Neural cell (in vitro differentiated cells): Measurements from ENCODE around the gene EXOC6B. TPM values are rescaled to one million over a fixed set of nuclear protein-coding genes. Genes with fewer than 3 reads are reported as not detected.

Experiments
- H2AFZ ChIP-seq: fragments of 200-600, 300-800 bp; sonication (generic), shearing (Covaris generic); 2 replicates; pipeline ENCODE4 v1.6.0; 2014; ENCODE audit warnings: low read depth, mild to moderate bottlenecking, antibody characterized with exemption, low read length, moderate library complexity
- H3F3A ChIP-seq: fragments of 200-600 bp; shearing (Covaris generic); 2 replicates; pipeline ENCODE4 v1.6.1; 2016; ENCODE audit warnings: mild to moderate bottlenecking, moderate library complexity, mixed read lengths, antibody characterized with exemption, low read length; ENCODE audit not compliant: insufficient read depth, poor library complexity, severe bottlenecking
- H3K27ac ChIP-seq: fragments of 200-600, 300-800 bp; sonication (generic), shearing (Covaris generic); 2 replicates; pipeline ENCODE4 v1.5.1; 2014; ENCODE audit warnings: mild to moderate bottlenecking, low read length, moderate library complexity
- H3K27me3 ChIP-seq: fragments of 300-800, 200-600 bp; sonication (generic), shearing (Covaris generic); 2 replicates; pipeline ENCODE4 v1.6.0; 2014; ENCODE audit warnings: mild to moderate bottlenecking, low read depth, low read length, moderate library complexity; ENCODE audit not compliant: insufficient read depth
- H3K36me3 ChIP-seq: fragments of 300-800, 200-600 bp; sonication (generic), shearing (Covaris generic); 2 replicates; pipeline ENCODE4 v1.5.1; 2014; ENCODE audit warnings: mild to moderate bottlenecking, antibody characterized with exemption, low read length, moderate library complexity; ENCODE audit not compliant: insufficient read depth
- H3K4me2 ChIP-seq: fragments of 300-800, 200-600 bp; sonication (generic), shearing (Covaris generic); 2 replicates; pipeline ENCODE4 v1.6.0; 2014; ENCODE audit warnings: mild to moderate bottlenecking, low read length
- H3K4me3 ChIP-seq: fragments of 300-800, 200-600 bp; sonication (generic), shearing (Covaris generic); 2 replicates; pipeline ENCODE4 v1.5.1; 2014; ENCODE audit warnings: mild to moderate bottlenecking, low read length, moderate library complexity
- H3K79me2 ChIP-seq: fragments of 200-600 bp; shearing (Covaris generic); replicated peaks from 2 replicates; pipeline ENCODE4 v1.6.0; 2014; ENCODE audit warnings: mild to moderate bottlenecking, low read length, moderate library complexity; ENCODE audit not compliant: insufficient read depth
- H3K9ac ChIP-seq: fragments of 300-800, 200-600 bp; sonication (generic), shearing (Covaris generic); 2 replicates; pipeline ENCODE4 v1.6.1; 2016; ENCODE audit warnings: mild to moderate bottlenecking, low read length, mixed read lengths
- H3K9me2 ChIP-seq: fragments of 200-600 bp; shearing (Covaris generic); 2 replicates; pipeline ENCODE4 v1.6.1; 2016; ENCODE audit warnings: mild to moderate bottlenecking, low read length, mixed read lengths; ENCODE audit not compliant: insufficient read depth
- H3K9me3 ChIP-seq: fragments of 200-600, 300-800 bp; sonication (generic), shearing (Covaris generic); 2 replicates; pipeline ENCODE4 v1.6.1; 2016; ENCODE audit warnings: mild to moderate bottlenecking, mixed run types, low read length, moderate library complexity, mixed read lengths
- H4K20me1 ChIP-seq: fragments of 200-600 bp; shearing (Covaris generic); 2 replicates; pipeline ENCODE4 v1.6.1; 2016; ENCODE audit warnings: mild to moderate bottlenecking, mixed run types; ENCODE audit not compliant: insufficient read depth
- EP300 ChIP-seq: fragments of 450-650 bp; conservative IDR thresholded peaks from 2 replicates; pipeline ENCODE4 v1.6.1; 2014; ENCODE audit warnings: antibody characterized with exemption, mild to moderate bottlenecking, moderate library complexity; ENCODE audit not compliant: poor library complexity, severe bottlenecking
- EZH2 ChIP-seq: fragments of 200-600, 300-800 bp; shearing (Covaris generic), sonication (generic); IDR thresholded peaks from 2 replicates; pipeline ENCODE4 v1.6.1; 2014; ENCODE audit warnings: antibody characterized with exemption, low read length, borderline replicate concordance, mild to moderate bottlenecking; ENCODE audit not compliant: insufficient read depth, poor library complexity, severe bottlenecking
- MXI1 ChIP-seq: fragments of 450-650 bp; conservative IDR thresholded peaks from 2 replicates; pipeline ENCODE4 v1.6.1; 2014; ENCODE audit warnings: antibody characterized with exemption, mild to moderate bottlenecking; ENCODE audit not compliant: poor library complexity, severe bottlenecking
- POLR2AphosphoS5 ChIP-seq: IDR thresholded peaks from 2 replicates; pipeline ENCODE4 v1.6.1; 2012
- RAD21 ChIP-seq: fragments of 450-650 bp; conservative IDR thresholded peaks from 2 replicates; pipeline ENCODE4 v1.6.1; 2014; ENCODE audit warnings: antibody characterized with exemption, mild to moderate bottlenecking, moderate library complexity
- SMC3 ChIP-seq: fragments of 450-650 bp; conservative IDR thresholded peaks from 2 replicates; pipeline ENCODE4 v1.6.1; 2014; ENCODE audit warnings: antibody characterized with exemption, mild to moderate bottlenecking, moderate library complexity; ENCODE audit not compliant: poor library complexity
- TAF1 ChIP-seq: IDR thresholded peaks from 2 replicates; pipeline ENCODE4 v1.6.1; 2012; ENCODE audit warnings: low read depth
- polyA plus RNA-seq: library from polyadenylated mRNA; depleted of rRNA; stranded (reverse); fragments of >200 nt; gene quantifications from 2 replicates; pipeline ENCODE4 v1.2.3, GENCODE V29; 2014
- TF ChIP-seq, protein P1 (sequence below): IDR thresholded peaks from 2 replicates; pipeline ENCODE4 v1.6.1; 2012; ENCODE audit warnings: borderline replicate concordance
- TF ChIP-seq, protein P2 (sequence below): fragments of 450-650 bp; IDR thresholded peaks from 2 replicates; pipeline ENCODE4 v1.5.1; 2014; ENCODE audit warnings: antibody characterized with exemption, mild to moderate bottlenecking, moderate library complexity; ENCODE audit not compliant: poor library complexity, severe bottlenecking

EXOC6B gene
- polyA plus RNA-seq, 1 donor from 2014 or later = 23.4 TPM

DNA sequence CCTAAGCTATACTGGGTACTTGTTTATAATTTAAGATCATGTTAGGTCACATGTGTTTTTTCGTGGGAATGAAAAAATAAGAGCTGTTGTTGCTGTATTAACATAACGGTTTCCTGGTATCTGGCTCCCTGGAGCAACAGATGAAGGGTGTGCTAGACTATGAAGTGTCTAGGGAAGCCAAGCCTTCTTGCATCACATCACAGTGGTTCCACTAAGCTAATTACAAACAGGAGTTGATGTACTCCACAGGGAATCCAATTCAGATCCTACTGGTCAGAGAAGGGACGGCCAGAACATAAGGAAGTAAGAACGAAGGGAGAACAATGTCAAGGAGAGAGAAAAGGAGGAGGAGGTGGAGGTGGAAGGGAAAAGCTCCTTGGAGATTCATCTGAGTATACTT is 485.2 kb downstream of the EXOC6B start:
- H3K27me3 ChIP-seq = no peaks in the 10 kb centered on the region
- H4K20me1 ChIP-seq = no peaks in the 10 kb centered on the region
- H3F3A ChIP-seq = no peaks in the 10 kb centered on the region
- TF ChIP-seq MXI1 (no peak), TAF1 (no peak), EZH2 (no peak), SMC3 (no peak), EP300 (no peak), POLR2AphosphoS5 (no peak), RAD21 (no peak)
- TF ChIP-seq, protein P1, sequence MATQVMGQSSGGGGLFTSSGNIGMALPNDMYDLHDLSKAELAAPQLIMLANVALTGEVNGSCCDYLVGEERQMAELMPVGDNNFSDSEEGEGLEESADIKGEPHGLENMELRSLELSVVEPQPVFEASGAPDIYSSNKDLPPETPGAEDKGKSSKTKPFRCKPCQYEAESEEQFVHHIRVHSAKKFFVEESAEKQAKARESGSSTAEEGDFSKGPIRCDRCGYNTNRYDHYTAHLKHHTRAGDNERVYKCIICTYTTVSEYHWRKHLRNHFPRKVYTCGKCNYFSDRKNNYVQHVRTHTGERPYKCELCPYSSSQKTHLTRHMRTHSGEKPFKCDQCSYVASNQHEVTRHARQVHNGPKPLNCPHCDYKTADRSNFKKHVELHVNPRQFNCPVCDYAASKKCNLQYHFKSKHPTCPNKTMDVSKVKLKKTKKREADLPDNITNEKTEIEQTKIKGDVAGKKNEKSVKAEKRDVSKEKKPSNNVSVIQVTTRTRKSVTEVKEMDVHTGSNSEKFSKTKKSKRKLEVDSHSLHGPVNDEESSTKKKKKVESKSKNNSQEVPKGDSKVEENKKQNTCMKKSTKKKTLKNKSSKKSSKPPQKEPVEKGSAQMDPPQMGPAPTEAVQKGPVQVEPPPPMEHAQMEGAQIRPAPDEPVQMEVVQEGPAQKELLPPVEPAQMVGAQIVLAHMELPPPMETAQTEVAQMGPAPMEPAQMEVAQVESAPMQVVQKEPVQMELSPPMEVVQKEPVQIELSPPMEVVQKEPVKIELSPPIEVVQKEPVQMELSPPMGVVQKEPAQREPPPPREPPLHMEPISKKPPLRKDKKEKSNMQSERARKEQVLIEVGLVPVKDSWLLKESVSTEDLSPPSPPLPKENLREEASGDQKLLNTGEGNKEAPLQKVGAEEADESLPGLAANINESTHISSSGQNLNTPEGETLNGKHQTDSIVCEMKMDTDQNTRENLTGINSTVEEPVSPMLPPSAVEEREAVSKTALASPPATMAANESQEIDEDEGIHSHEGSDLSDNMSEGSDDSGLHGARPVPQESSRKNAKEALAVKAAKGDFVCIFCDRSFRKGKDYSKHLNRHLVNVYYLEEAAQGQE = no peak
- TF ChIP-seq, protein P2, sequence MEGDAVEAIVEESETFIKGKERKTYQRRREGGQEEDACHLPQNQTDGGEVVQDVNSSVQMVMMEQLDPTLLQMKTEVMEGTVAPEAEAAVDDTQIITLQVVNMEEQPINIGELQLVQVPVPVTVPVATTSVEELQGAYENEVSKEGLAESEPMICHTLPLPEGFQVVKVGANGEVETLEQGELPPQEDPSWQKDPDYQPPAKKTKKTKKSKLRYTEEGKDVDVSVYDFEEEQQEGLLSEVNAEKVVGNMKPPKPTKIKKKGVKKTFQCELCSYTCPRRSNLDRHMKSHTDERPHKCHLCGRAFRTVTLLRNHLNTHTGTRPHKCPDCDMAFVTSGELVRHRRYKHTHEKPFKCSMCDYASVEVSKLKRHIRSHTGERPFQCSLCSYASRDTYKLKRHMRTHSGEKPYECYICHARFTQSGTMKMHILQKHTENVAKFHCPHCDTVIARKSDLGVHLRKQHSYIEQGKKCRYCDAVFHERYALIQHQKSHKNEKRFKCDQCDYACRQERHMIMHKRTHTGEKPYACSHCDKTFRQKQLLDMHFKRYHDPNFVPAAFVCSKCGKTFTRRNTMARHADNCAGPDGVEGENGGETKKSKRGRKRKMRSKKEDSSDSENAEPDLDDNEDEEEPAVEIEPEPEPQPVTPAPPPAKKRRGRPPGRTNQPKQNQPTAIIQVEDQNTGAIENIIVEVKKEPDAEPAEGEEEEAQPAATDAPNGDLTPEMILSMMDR = no peak
- no peaks in the 10 kb centered on the region for H3K79me2 ChIP-seq
- H3K9me2 ChIP-seq = no peaks in the 10 kb centered on the region
- H3K9ac ChIP-seq = no peak overlapping the region
- no peak overlapping the region for H3K4me2 ChIP-seq
- no peaks in the 10 kb centered on the region for H3K9me3 ChIP-seq
- no peak overlapping the region for H3K27ac ChIP-seq
- H2AFZ ChIP-seq = no peak overlapping the region
- H3K36me3 ChIP-seq = no peaks in the 10 kb centered on the region
- no peak overlapping the region for H3K4me3 ChIP-seq

DNA sequence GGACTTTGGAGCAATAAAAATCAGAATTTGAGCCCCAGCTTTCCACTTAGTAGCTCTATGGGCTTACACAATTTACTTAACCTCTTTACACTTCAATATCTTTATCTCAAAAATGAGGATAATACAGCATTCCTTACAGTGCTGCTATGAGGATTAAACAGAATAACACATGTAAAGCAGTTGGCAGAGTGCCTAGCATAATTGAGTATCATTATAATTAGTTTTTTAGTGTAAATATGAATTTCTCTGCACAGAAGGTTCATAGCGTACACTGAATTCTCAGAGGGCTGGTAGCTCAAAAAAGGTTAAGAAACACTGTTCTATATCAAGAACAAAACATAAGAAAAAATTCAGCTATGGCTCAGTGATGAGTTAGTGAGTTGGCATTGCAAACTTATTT is 487.8 kb downstream of the EXOC6B start:
- no peaks in the 10 kb centered on the region for H3K79me2 ChIP-seq
- H3K4me2 ChIP-seq = no peak overlapping the region
- TF ChIP-seq, protein P2 = no peak
- TF ChIP-seq, protein P1 = no peak
- no peak for TF ChIP-seq MXI1
- TF ChIP-seq RAD21 = no peak
- TF ChIP-seq POLR2AphosphoS5 = no peak
- no peak for TF ChIP-seq EZH2
- no peak for TF ChIP-seq SMC3
- TF ChIP-seq TAF1 = no peak
- TF ChIP-seq EP300 = no peak
- no peaks in the 10 kb centered on the region for H3K36me3 ChIP-seq
- H3K9me3 ChIP-seq = no peaks in the 10 kb centered on the region
- no peaks in the 10 kb centered on the region for H3K27me3 ChIP-seq
- no peak overlapping the region for H3K27ac ChIP-seq
- no peak overlapping the region for H3K9ac ChIP-seq
- no peaks in the 10 kb centered on the region for H3F3A ChIP-seq
- H4K20me1 ChIP-seq = no peaks in the 10 kb centered on the region
- no peak overlapping the region for H3K4me3 ChIP-seq
- no peaks in the 10 kb centered on the region for H3K9me2 ChIP-seq
- H2AFZ ChIP-seq = no peak overlapping the region
